Esophagus muscularis mucosa (tissue), 4 donors: ENCODE results near the gene CD300E.

Source experiments
- CTCF ChIP-seq, 3 experiments: fragments of 200-600 bp in 2 of 3; fragments of 450-650 bp in 1 of 3; sonication (generic) in 2 of 3; IDR thresholded peaks; one replicate each; pipeline ENCODE4 v1.5.1; 2017 to 2019; ENCODE audit warnings: antibody characterized with exemption in 3 of 3, mild to moderate bottlenecking in 2 of 3, moderate library complexity in 1 of 3
- EP300 ChIP-seq: sonication (generic); formaldehyde crosslinking; IDR thresholded peaks from one replicate; pipeline ENCODE4 v1.6.1; 2017; ENCODE audit warnings: antibody characterized with exemption
- POLR2A ChIP-seq: fragments of 450-650 bp; IDR thresholded peaks from one replicate; pipeline ENCODE4 v1.6.1; 2017; ENCODE audit warnings: antibody characterized with exemption, moderate library complexity, mild to moderate bottlenecking, low read depth
- POLR2AphosphoS5 ChIP-seq, 2 donors: sonication (generic); formaldehyde crosslinking; IDR thresholded peaks; one replicate each; pipeline ENCODE4 v1.6.1; 2017; ENCODE audit warnings: antibody characterized with exemption in 2 of 2

GRCh38 chr17:74563358-74563757 lies 60.2 kb downstream of the CD300E start:
- TF ChIP-seq CTCF (IDR thresholded peaks at IDR 0.05) (no peak), POLR2AphosphoS5 (IDR thresholded peaks at IDR 0.05) (no peak), POLR2A (no peak), EP300 (no peak)
